ENCODE data around the gene GATA5. TPM values are rescaled to one million over a fixed set of nuclear protein-coding genes. Genes with fewer than 3 reads are reported as not detected.

Gene GATA5
- total and polyA plus RNA-seq, 10 donors = 0.02 to 0.19 (median 0.13) TPM; not detected in 7

DNA sequence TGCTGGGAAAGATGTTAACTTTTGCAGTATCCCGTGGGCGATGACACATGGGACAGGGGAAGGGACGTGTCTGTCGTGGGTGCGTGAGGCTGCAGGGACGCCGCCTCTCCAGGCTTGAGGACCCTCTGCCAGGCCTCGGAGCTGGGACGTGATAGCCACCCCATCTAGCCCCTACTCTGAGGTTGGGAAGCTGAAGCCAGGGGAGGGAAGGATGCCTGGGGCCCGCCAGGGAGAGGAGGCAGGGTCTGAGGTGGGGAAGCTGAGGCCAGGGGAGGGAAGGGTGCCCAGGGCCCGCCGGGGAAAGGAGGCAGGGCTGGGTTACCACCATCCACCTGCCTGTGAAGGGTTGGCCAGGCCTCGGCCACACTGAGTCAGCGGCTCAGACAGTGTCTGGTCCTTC lies 38.2 kb upstream of the GATA5 start:
- WGBS, 5 donors = 86 to 91% (median 88%) methylated on average over 4 to 14 of the region's 14 CpGs
- H3K27me3 ChIP-seq (replicated peaks in 1 of 7) = peaks cover 0 to 80% (median 30%) of the 10 kb centered on the region in 7 donors

DNA sequence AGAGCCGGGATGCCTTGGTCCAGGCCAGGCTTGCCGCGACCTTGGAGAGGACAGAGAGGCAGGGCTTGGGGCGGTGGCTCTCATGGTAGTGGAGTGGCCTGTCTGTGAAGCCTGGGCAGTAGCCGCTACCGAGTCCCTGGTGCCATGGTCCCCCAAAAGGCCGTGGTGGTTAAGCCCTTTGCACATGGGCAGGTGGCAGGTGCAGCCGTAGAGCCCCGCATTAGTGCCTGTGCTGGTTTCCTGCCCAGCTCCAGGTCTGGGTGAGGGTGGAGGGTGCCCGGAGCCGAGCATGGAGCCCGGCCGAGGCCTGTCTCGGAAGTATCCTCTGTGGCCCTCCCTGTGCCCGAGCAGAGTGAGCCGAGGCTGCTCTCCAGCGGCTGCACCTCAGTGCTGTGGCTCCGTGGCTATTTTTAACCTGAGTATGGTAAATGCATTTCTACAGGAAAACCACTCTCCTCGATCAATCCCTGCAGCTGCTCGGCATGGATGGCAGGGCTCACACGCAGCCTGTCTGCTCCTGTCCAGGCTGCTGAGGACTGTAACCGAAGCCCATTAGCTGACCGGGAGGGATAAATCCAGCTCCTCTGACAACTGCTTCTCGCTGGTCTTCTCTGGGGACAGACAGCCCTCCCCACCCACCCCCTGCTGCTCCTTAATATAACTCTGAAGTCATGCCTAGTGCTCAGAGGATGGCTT lies 36.3 kb upstream of the GATA5 start:
- TF ChIP-seq POLR2AphosphoS5 (IDR thresholded peaks at IDR 0.05) (no peak), POLR2A (IDR thresholded peaks at IDR 0.05) (no peak)
- TF ChIP-seq, protein P1, sequence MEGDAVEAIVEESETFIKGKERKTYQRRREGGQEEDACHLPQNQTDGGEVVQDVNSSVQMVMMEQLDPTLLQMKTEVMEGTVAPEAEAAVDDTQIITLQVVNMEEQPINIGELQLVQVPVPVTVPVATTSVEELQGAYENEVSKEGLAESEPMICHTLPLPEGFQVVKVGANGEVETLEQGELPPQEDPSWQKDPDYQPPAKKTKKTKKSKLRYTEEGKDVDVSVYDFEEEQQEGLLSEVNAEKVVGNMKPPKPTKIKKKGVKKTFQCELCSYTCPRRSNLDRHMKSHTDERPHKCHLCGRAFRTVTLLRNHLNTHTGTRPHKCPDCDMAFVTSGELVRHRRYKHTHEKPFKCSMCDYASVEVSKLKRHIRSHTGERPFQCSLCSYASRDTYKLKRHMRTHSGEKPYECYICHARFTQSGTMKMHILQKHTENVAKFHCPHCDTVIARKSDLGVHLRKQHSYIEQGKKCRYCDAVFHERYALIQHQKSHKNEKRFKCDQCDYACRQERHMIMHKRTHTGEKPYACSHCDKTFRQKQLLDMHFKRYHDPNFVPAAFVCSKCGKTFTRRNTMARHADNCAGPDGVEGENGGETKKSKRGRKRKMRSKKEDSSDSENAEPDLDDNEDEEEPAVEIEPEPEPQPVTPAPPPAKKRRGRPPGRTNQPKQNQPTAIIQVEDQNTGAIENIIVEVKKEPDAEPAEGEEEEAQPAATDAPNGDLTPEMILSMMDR (IDR thresholded peaks at IDR 0.05 in 8 of 11, conservative IDR thresholded peaks at IDR 0.05 in 3 of 11) = no peak

More for the DNA sequence above, 38.2 kb upstream of the GATA5 start:
- no peak for DNase-seq
- TF ChIP-seq POLR2A (IDR thresholded peaks at IDR 0.05) (no peak), POLR2AphosphoS5 (IDR thresholded peaks at IDR 0.05) (no peak)
- TF ChIP-seq, protein P1 (IDR thresholded peaks at IDR 0.05 in 8 of 11, conservative IDR thresholded peaks at IDR 0.05 in 3 of 11) = no peak
- Histone ChIP-seq H3K4me3 (no peak overlapping the region), H3K4me1 (no peaks in the 10 kb centered on the region), H3K9me3 (no peaks in the 10 kb centered on the region), H3K36me3 (no peaks in the 10 kb centered on the region), H3K27ac (no peak overlapping the region)
- intact Hi-C loops (cut with DNase I; ENCODE audit: low total_unique reads) = no loop called here

DNA sequence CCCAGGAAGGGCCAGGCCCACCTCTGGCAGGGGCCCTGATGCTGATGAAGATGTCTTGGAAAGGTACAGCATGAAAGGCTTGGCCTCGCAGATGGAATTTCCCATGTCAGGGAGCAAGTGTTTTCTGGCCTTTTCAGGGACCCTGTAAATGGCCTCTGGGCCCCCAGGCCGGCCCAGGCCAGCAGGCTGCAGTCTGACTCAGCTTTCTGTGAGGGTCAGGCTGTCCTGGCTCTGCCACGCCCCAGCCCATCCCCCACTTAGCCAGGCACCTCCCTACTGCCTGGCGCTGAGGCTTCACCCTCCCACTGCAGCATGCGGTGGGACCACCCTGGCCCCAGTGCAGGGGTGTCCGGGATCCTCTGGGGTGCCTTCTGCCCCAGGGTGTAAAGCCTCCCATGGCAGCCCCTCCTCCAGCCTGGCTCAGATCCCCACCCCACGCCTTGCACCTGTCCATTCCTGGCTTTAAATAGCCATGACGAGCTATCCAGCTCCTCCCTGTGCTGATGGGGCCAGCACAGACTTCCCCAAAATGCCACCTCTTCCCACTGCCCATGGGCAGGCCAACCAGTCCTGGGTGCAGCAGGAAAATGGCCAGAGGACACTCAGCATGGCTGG lies 35.6 kb upstream of the GATA5 start:
- Histone ChIP-seq H3K27me3 (replicated peaks in 1 of 7) (peaks cover 0 to 57% (median 21%) of the 10 kb centered on the region in 7 donors), H3K9me3 (no peaks in the 10 kb centered on the region), H3K36me3 (no peaks in the 10 kb centered on the region), H3K4me1 (no peaks in the 10 kb centered on the region), H3K27ac (no peak overlapping the region), H3K4me3 (no peak overlapping the region)
- no peak for DNase-seq
- TF ChIP-seq POLR2A (IDR thresholded peaks at IDR 0.05) (no peak), POLR2AphosphoS5 (IDR thresholded peaks at IDR 0.05) (no peak)
- TF ChIP-seq, protein P1 (IDR thresholded peaks at IDR 0.05 in 8 of 11, conservative IDR thresholded peaks at IDR 0.05 in 3 of 11) = no peak
- intact Hi-C loops (cut with DNase I; ENCODE audit: low total_unique reads) = no loop called here
- 74 to 87% (median 79%) methylated on average over 7 to 8 of the region's 8 CpGs for WGBS, 5 donors

More for the DNA sequence above, 36.3 kb upstream of the GATA5 start:
- Histone ChIP-seq H3K27ac (no peak overlapping the region), H3K27me3 (replicated peaks in 1 of 7) (peaks cover 0 to 63% (median 25%) of the 10 kb centered on the region in 7 donors), H3K4me3 (no peak overlapping the region), H3K4me1 (no peaks in the 10 kb centered on the region), H3K9me3 (no peaks in the 10 kb centered on the region), H3K36me3 (no peaks in the 10 kb centered on the region)
- no peak for DNase-seq
- intact Hi-C loops (cut with DNase I; ENCODE audit: low total_unique reads) = no loop called here
- WGBS, 5 donors = 30 to 63% (median 37%) methylated on average over 13 to 24 of the region's 24 CpGs

DNA sequence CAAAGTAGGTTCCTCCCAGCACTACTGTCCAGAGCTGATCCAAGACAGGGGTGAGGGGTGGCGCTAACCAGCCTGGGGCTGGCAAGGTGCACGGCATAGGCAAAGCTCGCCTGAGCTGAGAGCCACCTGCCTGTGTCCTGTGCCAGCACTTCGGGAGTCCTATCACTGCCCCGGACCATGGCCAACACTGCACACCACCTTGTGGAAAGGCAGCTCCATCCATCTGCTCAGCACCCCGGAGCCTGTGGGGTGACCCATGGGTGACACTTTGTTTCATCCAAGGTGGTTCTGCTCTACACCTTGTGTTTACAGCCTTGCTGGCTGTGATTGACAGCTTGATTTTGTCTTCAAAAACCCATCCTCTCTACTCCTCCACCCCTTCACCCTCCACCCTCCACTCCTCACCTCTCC lies 32.9 kb upstream of the GATA5 start:
- intact Hi-C loops (cut with DNase I; ENCODE audit: low total_unique reads) = no loop called here
- DNase-seq = no peak

More for the DNA sequence above, 32.9 kb upstream of the GATA5 start:
- Histone ChIP-seq H3K4me3 (no peak overlapping the region), H3K4me1 (no peaks in the 10 kb centered on the region), H3K36me3 (no peaks in the 10 kb centered on the region), H3K9me3 (no peaks in the 10 kb centered on the region), H3K27ac (no peak overlapping the region), H3K27me3 (replicated peaks in 1 of 7) (peaks cover 0 to 31% (median 8%) of the 10 kb centered on the region in 7 donors)
- 82 to 90% (median 83%) methylated on average over 6 of the region's 6 CpGs for WGBS, 5 donors
- TF ChIP-seq POLR2A (IDR thresholded peaks at IDR 0.05) = no peak
- TF ChIP-seq, protein P1 (IDR thresholded peaks at IDR 0.05 in 8 of 11, conservative IDR thresholded peaks at IDR 0.05 in 3 of 11) = no peak
- no peak for TF ChIP-seq POLR2AphosphoS5 (IDR thresholded peaks at IDR 0.05)

All from spleen (tissue), 11 donors.